Esophagus muscularis mucosa (tissue), 4 donors: Measurements from ENCODE around the gene PSME3IP1. TPM values are rescaled to one million over a fixed set of nuclear protein-coding genes. Genes with fewer than 3 reads are reported as not detected.

Experiments used
- DNase-seq: peaks from one replicate; pipeline ENCODE4 v3.0.0-alpha.2; 2017; ENCODE audit errors: extremely low spot score
- H3K27ac ChIP-seq, 4 donors: fragments of 200-600 bp; sonication (generic); replicated peaks in 1 of 4; 1 replicate in 3 of 4; 2 replicates in 1 of 4; pipeline ENCODE4 v1.5.1; 2016 to 2019; ENCODE audit warnings: mild to moderate bottlenecking in 1 of 4
- H3K27me3 ChIP-seq, 4 donors: fragments of 200-600 bp; sonication (generic); one replicate each; pipeline versions ENCODE4 v1.5.1 to v1.6.0; 2016 to 2019
- H3K36me3 ChIP-seq, 4 donors: fragments of 200-600 bp; sonication (generic); one replicate each; pipeline ENCODE4 v1.5.1; 2016 to 2019
- H3K4me1 ChIP-seq, 4 donors: fragments of 200-600 bp; sonication (generic); one replicate each; pipeline ENCODE4 v1.5.1; 2016 to 2019
- H3K4me3 ChIP-seq, 4 donors: fragments of 200-600 bp; sonication (generic); 1 replicate in 2 of 4; 2 replicates in 2 of 4; pipeline ENCODE4 v1.5.1; 2016 to 2019; ENCODE audit warnings: mild to moderate bottlenecking in 4 of 4, moderate library complexity in 1 of 4
- H3K9me3 ChIP-seq, 4 donors: fragments of 200-600 bp; sonication (generic); 1 replicate in 3 of 4; 2 replicates in 1 of 4; pipeline ENCODE4 v1.5.1; 2016 to 2019
- EP300 ChIP-seq: sonication (generic); formaldehyde crosslinking; IDR thresholded peaks from one replicate; pipeline ENCODE4 v1.6.1; 2017; ENCODE audit warnings: antibody characterized with exemption
- POLR2A ChIP-seq: fragments of 450-650 bp; IDR thresholded peaks from one replicate; pipeline ENCODE4 v1.6.1; 2017; ENCODE audit warnings: antibody characterized with exemption, moderate library complexity, mild to moderate bottlenecking, low read depth
- POLR2AphosphoS5 ChIP-seq, 2 donors: sonication (generic); formaldehyde crosslinking; IDR thresholded peaks; one replicate each; pipeline ENCODE4 v1.6.1; 2017; ENCODE audit warnings: antibody characterized with exemption in 2 of 2
- WGBS: methylation state at CpG from one replicate; pipeline ENCODE4 v1.1.5; 2018; 5-methylcytosine and 5-hydroxymethylcytosine counted together
- intact Hi-C: fragments of 100-400 bp; cut with DNase I; formaldehyde crosslinking; loops from one replicate; pipeline ENCODE4 v1.15.1; 2023
- total RNA-seq, 4 donors: library from RNA; depleted of rRNA; stranded (reverse); fragments of >200 nt; gene quantifications; one replicate each; pipeline versions ENCODE4 v1.1.0 to v1.2.1, GENCODE V29; 2016
- TF ChIP-seq, protein P1 (sequence below), 3 experiments: fragments of 200-600 bp in 2 of 3; fragments of 450-650 bp in 1 of 3; sonication (generic) in 2 of 3; IDR thresholded peaks; one replicate each; pipeline ENCODE4 v1.5.1; 2017 to 2019; ENCODE audit warnings: antibody characterized with exemption in 3 of 3, mild to moderate bottlenecking in 2 of 3, moderate library complexity in 1 of 3

Gene PSME3IP1
- total RNA-seq, 4 donors from 2014 or later, result 47.8 to 60.7 (median 57.5) TPM

DNA sequence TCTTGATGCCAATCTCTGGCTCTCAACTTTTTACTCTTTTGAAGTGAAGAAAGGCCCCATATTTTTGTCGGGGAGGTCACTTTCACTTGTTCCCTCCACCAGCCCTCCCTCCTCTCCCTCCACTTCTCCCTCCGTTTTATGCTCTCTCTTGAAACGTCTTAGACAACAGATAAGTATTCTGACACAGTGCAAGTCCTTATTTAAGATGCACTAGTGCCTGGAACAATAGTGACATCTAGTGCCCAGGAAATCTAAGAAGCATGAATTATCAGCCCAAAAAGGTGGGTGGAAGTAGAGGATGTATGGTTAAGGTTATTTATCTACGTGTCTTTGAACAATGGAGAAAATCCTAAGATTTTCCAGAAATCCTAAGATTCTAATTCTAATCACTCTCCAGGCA, 17.9 kb downstream of the PSME3IP1 start:
- Histone ChIP-seq H3K4me3 (no peak overlapping the region), H3K4me1 (peaks cover 0 to 14% (median 8%) of the 10 kb centered on the region in 4 donors), H3K9me3 (no peaks in the 10 kb centered on the region), H3K27ac (no peak overlapping the region), H3K27me3 (no peaks in the 10 kb centered on the region), H3K36me3 (peaks cover 68 to 84% (median 79%) of the 10 kb centered on the region in 4 donors)
- intact Hi-C loops, result loop anchor here (2.0 kb wide), 1 partner anchor 83 kb away; no protein-coding TSS in a partner anchor
- TF ChIP-seq, protein P1, sequence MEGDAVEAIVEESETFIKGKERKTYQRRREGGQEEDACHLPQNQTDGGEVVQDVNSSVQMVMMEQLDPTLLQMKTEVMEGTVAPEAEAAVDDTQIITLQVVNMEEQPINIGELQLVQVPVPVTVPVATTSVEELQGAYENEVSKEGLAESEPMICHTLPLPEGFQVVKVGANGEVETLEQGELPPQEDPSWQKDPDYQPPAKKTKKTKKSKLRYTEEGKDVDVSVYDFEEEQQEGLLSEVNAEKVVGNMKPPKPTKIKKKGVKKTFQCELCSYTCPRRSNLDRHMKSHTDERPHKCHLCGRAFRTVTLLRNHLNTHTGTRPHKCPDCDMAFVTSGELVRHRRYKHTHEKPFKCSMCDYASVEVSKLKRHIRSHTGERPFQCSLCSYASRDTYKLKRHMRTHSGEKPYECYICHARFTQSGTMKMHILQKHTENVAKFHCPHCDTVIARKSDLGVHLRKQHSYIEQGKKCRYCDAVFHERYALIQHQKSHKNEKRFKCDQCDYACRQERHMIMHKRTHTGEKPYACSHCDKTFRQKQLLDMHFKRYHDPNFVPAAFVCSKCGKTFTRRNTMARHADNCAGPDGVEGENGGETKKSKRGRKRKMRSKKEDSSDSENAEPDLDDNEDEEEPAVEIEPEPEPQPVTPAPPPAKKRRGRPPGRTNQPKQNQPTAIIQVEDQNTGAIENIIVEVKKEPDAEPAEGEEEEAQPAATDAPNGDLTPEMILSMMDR (IDR thresholded peaks at IDR 0.05), result peak; percentile 33 to 49 (median 43)
- TF ChIP-seq POLR2AphosphoS5 (IDR thresholded peaks at IDR 0.05), result no peak
- 8% methylated on average over 4 of the region's 4 CpGs for WGBS
- DNase-seq, result no peak

DNA sequence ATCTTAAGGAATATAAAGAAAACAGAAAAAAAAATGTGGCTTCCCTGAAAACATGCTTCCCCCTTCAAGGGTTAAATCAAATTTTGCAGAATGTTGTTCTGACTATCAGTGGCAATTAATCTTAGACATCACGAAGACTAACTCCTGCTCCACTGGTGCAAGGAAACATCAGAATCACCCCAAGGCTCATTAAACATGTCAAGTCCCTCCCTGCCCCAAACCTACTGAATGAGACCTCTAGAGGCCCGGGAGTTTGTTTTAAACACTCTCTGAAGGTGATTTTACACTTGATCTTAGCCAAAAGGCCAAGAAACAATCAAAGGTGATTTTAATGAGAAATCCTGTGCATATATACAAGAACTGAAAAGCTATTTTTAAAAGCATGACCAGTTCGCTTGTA, 18.3 kb downstream of the PSME3IP1 start:
- H3K4me1 ChIP-seq, result peaks cover 0 to 14% (median 8%) of the 10 kb centered on the region in 4 donors
- TF ChIP-seq EP300 (no peak), POLR2AphosphoS5 (IDR thresholded peaks at IDR 0.05) (no peak), POLR2A (no peak)
- TF ChIP-seq, protein P1 (IDR thresholded peaks at IDR 0.05), result no peak
- H3K36me3 ChIP-seq, result peaks cover 68 to 84% (median 79%) of the 10 kb centered on the region in 4 donors
- no peaks in the 10 kb centered on the region for H3K9me3 ChIP-seq
- H3K27me3 ChIP-seq, result no peaks in the 10 kb centered on the region
- 55% methylated on average over 3 of the region's 3 CpGs for WGBS
- DNase-seq, result no peak
- H3K4me3 ChIP-seq, result no peak overlapping the region
- intact Hi-C loops, result no loop called here
- no peak overlapping the region for H3K27ac ChIP-seq

DNA sequence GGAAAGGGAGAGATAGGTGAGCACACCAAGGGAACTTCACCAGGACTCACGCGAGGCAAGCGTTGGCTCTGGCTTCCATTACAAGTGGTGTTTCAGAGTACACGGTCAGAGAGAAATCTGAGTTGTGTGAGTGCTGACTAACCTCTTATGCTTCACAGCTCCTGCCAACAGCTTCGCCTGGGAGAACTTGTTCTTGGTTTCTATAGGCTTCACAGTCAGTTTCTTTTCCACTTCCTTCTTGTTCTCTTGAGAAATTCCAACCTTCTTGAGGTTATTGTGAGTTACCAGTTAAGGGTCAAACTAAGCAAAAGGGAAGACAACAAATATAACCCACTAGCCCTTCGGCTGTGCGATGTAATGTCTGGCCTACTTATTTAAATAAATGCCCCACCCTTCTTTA, 18.9 kb downstream of the PSME3IP1 start:
- Histone ChIP-seq H3K36me3 (peaks cover 68 to 84% (median 78%) of the 10 kb centered on the region in 4 donors), H3K4me3 (no peak overlapping the region), H3K27me3 (no peaks in the 10 kb centered on the region), H3K9me3 (no peaks in the 10 kb centered on the region), H3K27ac (no peak overlapping the region), H3K4me1 (peaks cover 0 to 14% (median 8%) of the 10 kb centered on the region in 4 donors)
- DNase-seq, result no peak
- intact Hi-C loops, result no loop called here
- WGBS, result 75% methylated on average over 7 of the region's 7 CpGs
- TF ChIP-seq POLR2AphosphoS5 (IDR thresholded peaks at IDR 0.05) (no peak), EP300 (no peak), POLR2A (no peak)
- TF ChIP-seq, protein P1 (IDR thresholded peaks at IDR 0.05), result no peak

DNA sequence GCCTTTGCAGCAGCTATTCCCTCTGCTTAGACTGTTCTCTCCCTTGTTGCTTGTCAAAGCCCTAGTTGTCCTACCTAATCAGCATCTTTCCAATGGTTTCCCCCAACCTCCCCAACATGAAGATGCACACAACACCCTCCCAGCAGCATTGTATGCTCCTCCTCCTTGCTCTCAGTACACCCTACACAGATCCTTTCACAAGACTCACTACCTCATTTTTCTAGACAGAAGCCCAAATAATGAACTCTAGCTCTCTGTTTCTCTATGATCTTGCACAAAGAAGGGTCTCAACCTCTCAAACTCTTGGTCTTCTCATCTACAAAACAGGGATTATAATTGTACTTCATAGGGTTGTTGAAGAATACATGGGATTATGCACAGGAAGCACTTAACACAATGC, 19.4 kb downstream of the PSME3IP1 start:
- Histone ChIP-seq H3K9me3 (no peaks in the 10 kb centered on the region), H3K4me3 (no peak overlapping the region), H3K27ac (no peak overlapping the region), H3K27me3 (no peaks in the 10 kb centered on the region), H3K36me3 (peaks cover 67 to 84% (median 75%) of the 10 kb centered on the region in 4 donors), H3K4me1 (peaks cover 0 to 14% (median 8%) of the 10 kb centered on the region in 4 donors)
- TF ChIP-seq EP300, result no peak
- no peak for DNase-seq
- intact Hi-C loops, result no loop called here

DNA sequence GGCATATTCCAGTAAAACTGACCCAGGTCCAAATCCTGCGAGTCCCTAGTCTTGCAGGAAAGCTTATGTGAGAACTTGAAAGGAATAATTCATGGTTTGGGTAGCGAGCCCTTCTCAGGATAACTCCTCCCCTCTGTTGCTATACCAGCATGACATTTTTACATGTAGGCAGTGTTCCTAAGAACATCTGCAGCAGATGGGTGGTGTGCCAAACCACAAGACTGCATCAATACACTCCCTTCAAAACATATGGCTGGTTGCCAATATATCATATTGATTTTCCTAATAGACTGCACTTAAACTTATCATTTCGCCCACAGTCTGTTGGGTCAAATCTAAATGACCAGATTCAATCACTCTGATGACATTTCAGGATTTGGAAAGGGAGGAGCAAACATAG, 19.9 kb downstream of the PSME3IP1 start:
- Histone ChIP-seq H3K9me3 (no peaks in the 10 kb centered on the region), H3K27me3 (no peaks in the 10 kb centered on the region), H3K4me1 (peaks cover 0 to 14% (median 8%) of the 10 kb centered on the region in 4 donors), H3K27ac (no peak overlapping the region), H3K36me3 (peaks cover 62 to 83% (median 73%) of the 10 kb centered on the region in 4 donors), H3K4me3 (no peak overlapping the region)
- no peak for TF ChIP-seq POLR2A
- TF ChIP-seq, protein P1 (IDR thresholded peaks at IDR 0.05), result no peak
- TF ChIP-seq EP300, result no peak
- TF ChIP-seq POLR2AphosphoS5 (IDR thresholded peaks at IDR 0.05), result no peak
- intact Hi-C loops, result no loop called here
- WGBS, result 81% methylated on average over 3 of the region's 3 CpGs
- no peak for DNase-seq
